Mesothelial cell of epicardium (in vitro differentiated cells): ENCODE results near the gene ST6GALNAC5. TPM values are rescaled to one million over a fixed set of nuclear protein-coding genes. Genes with fewer than 3 reads are reported as not detected.

Source experiments
- DNase-seq, 2 experiments: peaks; one replicate each; pipeline ENCODE4 v3.0.0; 2021; ENCODE audit warnings: low spot score in 2 of 2; ENCODE audit not compliant: unreplicated experiment in 2 of 2
- H3K27ac Mint-ChIP-seq: 2 replicates; pipeline ENCODE4 v1.8.0; 2021; ENCODE audit warnings: mixed read lengths
- H3K27me3 Mint-ChIP-seq: 2 replicates; pipeline ENCODE4 v1.8.0; 2021; ENCODE audit warnings: low read depth, mixed read lengths
- H3K36me3 Mint-ChIP-seq: 2 replicates; pipeline ENCODE4 v1.8.0; 2021; ENCODE audit warnings: mixed read lengths
- H3K4me1 Mint-ChIP-seq: 2 replicates; pipeline ENCODE4 v1.8.0; 2021; ENCODE audit warnings: mixed read lengths
- H3K4me3 Mint-ChIP-seq: 2 replicates; pipeline ENCODE4 v1.8.0; 2021; ENCODE audit warnings: mild to moderate bottlenecking, moderate library complexity, mixed read lengths
- H3K9me3 Mint-ChIP-seq: 2 replicates; pipeline ENCODE4 v1.8.0; 2021; ENCODE audit warnings: mixed read lengths
- CTCF ChIP-seq: fragments of 200-600 bp; sonication (generic); IDR thresholded peaks from one replicate; pipeline ENCODE4 v1.5.0; 2021; ENCODE audit warnings: antibody characterized with exemption; ENCODE audit not compliant: unreplicated experiment
- total RNA-seq: library from RNA; stranded (reverse); gene quantifications from 3 replicates; pipeline ENCODE4 v1.2.1, GENCODE V29; 2021

Gene ST6GALNAC5
- total RNA-seq, 1 donor from 2014 or later, result 16.7 TPM

- Mint-ChIP-seq H3K27ac (no peak overlapping the region), H3K36me3 (no peaks in the 10 kb centered on the region), H3K27me3 (no peaks in the 10 kb centered on the region), H3K9me3 (no peaks in the 10 kb centered on the region), H3K4me3 (no peak overlapping the region), H3K4me1 (no peaks in the 10 kb centered on the region)
- TF ChIP-seq CTCF, result no peak
- no peak for DNase-seq
These were observed 83.0 kb downstream of the ST6GALNAC5 start for GRCh38 chr1:76950306-76950705.

GRCh38 chr1:76951153-76951552 is 83.9 kb downstream of the ST6GALNAC5 start:
- Mint-ChIP-seq H3K27ac (no peak overlapping the region), H3K4me1 (no peaks in the 10 kb centered on the region), H3K4me3 (no peak overlapping the region), H3K9me3 (no peaks in the 10 kb centered on the region), H3K36me3 (no peaks in the 10 kb centered on the region), H3K27me3 (no peaks in the 10 kb centered on the region)
- TF ChIP-seq CTCF, result no peak
- no peak for DNase-seq

GRCh38 chr1:76955652-76956051 is 88.4 kb downstream of the ST6GALNAC5 start:
- Mint-ChIP-seq H3K36me3 (no peaks in the 10 kb centered on the region), H3K4me3 (no peak overlapping the region), H3K9me3 (no peaks in the 10 kb centered on the region), H3K27me3 (no peaks in the 10 kb centered on the region), H3K27ac (no peak overlapping the region), H3K4me1 (no peaks in the 10 kb centered on the region)
- TF ChIP-seq CTCF, result no peak
- DNase-seq, result no peak

GRCh38 chr1:76957961-76958360 is 90.7 kb downstream of the ST6GALNAC5 start:
- Mint-ChIP-seq H3K27ac (no peak overlapping the region), H3K4me1 (no peaks in the 10 kb centered on the region), H3K27me3 (no peaks in the 10 kb centered on the region), H3K4me3 (no peak overlapping the region), H3K36me3 (no peaks in the 10 kb centered on the region), H3K9me3 (no peaks in the 10 kb centered on the region)
- no peak for TF ChIP-seq CTCF
- no peak for DNase-seq

GRCh38 chr1:76958828-76959227 is 91.5 kb downstream of the ST6GALNAC5 start:
- Mint-ChIP-seq H3K27ac (no peak overlapping the region), H3K4me3 (no peak overlapping the region), H3K36me3 (no peaks in the 10 kb centered on the region), H3K9me3 (no peaks in the 10 kb centered on the region), H3K4me1 (no peaks in the 10 kb centered on the region), H3K27me3 (no peaks in the 10 kb centered on the region)
- DNase-seq, result no peak
- TF ChIP-seq CTCF, result no peak

GRCh38 chr1:76959556-76959955 is 92.3 kb downstream of the ST6GALNAC5 start:
- no peak for TF ChIP-seq CTCF
- no peaks in the 10 kb centered on the region for H3K4me1 Mint-ChIP-seq
- H3K36me3 Mint-ChIP-seq, result no peaks in the 10 kb centered on the region
- H3K4me3 Mint-ChIP-seq, result no peak overlapping the region
- H3K27me3 Mint-ChIP-seq, result no peaks in the 10 kb centered on the region
- no peak for DNase-seq
- H3K27ac Mint-ChIP-seq, result no peak overlapping the region
- H3K9me3 Mint-ChIP-seq, result no peaks in the 10 kb centered on the region
